HG03457 (cell line): ENCODE measurements around the gene TMEM203.

Source experiments
- ATAC-seq: cut with Tn5 transposase; IDR thresholded peaks from one replicate; pipeline ENCODE4 v1.9.1; 2021; ENCODE audit warnings: moderate number of reproducible peaks; ENCODE audit not compliant: unreplicated experiment

The TMEM203 gene

DNA sequence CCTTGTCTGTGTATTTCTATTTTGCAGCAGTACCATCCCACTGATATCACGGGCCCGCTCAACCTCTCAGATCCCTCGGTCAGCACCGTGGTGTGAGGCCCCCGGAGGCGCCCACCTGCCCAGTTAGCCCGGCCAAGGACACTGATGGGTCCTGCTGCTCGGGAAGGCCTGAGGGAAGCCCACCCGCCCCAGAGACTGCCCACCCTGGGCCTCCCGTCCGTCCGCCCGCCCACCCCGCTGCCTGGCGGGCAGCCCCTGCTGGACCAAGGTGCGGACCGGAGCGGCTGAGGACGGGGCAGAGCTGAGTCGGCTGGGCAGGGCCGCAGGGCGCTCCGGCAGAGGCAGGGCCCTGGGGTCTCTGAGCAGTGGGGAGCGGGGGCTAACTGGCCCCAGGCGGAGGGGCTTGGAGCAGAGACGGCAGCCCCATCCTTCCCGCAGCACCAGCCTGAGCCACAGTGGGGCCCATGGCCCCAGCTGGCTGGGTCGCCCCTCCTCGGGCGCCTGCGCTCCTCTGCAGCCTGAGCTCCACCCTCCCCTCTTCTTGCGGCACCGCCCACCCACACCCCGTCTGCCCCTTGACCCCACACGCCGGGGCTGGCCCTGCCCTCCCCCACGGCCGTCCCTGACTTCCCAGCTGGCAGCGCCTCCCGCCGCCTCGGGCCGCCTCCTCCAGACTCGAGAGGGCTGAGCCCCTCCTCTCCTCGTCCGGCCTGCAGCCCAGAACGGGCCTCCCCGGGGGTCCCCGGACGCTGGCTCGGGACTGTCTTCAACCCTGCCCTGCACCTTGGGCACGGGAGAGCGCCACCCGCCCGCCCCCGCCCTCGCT lies 37.5 kb downstream of the TMEM203 start:
- no peak for ATAC-seq

DNA sequence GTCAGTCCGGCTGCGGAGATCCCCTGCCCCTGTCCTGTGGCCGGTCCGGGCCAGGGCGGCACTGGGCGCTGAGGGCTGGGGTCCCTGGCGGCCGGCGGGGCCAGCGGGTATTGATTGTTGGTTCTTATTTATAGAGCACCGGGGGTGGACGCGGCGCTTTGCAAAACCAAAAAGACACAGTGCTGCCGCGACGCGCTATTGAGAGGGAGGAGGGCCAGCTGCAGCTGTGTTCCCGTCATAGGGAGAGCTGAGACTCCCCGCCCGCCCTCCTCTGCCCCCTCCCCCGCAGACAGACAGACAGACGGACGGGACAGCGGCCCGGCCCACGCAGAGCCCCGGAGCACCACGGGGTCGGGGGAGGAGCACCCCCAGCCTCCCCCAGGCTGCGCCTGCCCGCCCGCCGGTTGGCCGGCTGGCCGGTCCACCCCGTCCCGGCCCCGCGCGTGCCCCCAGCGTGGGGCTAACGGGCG lies 38.1 kb downstream of the TMEM203 start:
- no peak for ATAC-seq

GRCh38 chr9:137166380-137167229 lies 38.8 kb downstream of the TMEM203 start:
- no peak for ATAC-seq

DNA sequence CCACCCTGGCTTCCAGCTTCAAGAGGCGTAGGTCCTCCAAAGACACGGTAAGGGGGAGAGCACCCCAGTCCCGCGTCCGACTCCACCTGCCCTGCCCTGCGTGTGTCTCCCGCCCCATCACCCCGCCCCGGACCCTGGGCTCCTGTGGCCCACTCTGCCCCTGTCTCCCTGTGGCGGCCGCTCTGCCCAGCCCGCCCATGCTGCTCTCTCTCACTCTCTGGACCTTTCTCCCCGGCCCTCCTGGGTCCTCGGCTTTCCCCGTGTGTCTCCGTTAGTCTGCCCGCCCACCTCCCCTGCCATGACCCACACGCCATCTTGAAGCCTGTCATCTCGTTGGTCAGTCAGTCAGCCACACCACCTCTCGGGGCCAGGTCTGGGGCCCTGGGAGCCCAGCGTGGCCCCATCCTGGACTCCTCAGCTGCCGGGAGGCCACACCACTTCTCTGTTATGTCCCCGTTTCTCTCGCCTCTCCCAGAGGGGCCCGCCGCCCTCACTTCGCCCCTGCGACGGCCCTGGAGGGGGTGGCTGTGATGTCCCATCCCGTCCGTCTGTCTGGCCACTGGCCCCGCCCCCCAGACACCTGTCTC lies 40.1 kb downstream of the TMEM203 start:
- no peak for ATAC-seq

- ATAC-seq = no peak
Measured at GRCh38 chr9:137164370-137165249, 40.8 kb downstream of the TMEM203 start.

DNA sequence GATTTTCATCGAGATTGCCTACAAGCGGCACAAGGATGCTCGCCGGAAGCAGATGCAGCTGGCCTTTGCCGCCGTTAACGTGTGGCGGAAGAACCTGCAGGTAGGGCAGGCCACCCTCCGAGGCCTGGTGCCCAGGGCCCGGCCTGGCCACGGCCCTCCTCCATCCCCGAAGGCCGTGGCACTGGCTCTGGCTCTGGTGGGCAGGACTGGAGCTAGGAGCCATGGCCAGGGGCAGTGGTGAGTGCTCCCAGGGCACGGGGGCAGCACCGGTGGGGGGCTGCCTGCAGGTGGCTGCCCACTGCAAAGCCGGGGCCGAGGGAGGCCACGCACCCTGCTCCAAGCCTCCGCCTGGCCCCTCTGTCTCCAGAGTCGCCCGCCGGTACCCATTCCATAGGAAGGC lies 41.6 kb downstream of the TMEM203 start:
- no peak for ATAC-seq

DNA sequence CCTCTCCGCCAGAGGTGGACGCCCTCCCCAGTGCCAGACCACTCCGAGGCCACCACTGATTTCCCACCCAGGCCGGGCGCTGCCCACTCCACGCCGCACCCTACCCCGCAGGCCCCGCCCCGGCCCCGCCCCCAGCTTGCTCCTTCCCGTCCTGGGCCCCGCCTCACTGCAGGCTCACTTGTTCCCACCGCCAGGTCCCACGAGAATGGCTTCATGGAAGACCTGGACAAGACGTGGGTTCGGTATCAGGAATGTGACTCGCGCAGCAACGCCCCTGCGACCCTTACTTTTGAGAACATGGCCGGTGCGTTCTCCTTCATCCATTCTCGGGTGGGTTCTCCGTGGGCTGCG lies 42.1 kb downstream of the TMEM203 start:
- no peak for ATAC-seq

- no peak for ATAC-seq
Measured at GRCh38 chr9:137162505-137163364, 42.7 kb downstream of the TMEM203 start.

- ATAC-seq = no peak
Measured at GRCh38 chr9:137161558-137162486, 43.6 kb downstream of the TMEM203 start.

- no peak for ATAC-seq
Measured at GRCh38 chr9:137160716-137161557, 44.5 kb downstream of the TMEM203 start.

DNA sequence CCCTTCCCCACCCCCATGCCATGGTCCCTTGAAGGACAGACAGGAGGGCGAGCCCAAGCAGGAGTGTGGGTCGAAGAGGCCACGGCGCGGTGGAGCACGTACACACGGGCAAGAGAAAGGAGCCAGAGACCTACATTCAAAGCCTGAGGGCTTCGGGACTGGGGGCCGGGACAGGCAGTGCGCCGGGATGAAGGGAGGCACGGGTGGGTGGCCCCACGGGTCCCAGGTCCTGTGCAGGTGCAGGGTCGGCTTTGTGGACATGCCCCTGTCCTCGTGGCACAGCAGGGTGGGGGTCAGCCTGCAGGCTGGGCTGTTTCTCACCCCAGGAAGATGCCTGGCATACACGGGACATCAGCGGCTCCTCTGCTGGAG lies 45.4 kb downstream of the TMEM203 start:
- no peak for ATAC-seq

- ATAC-seq = no peak
Measured at GRCh38 chr9:137159105-137160053, 46.1 kb downstream of the TMEM203 start.

DNA sequence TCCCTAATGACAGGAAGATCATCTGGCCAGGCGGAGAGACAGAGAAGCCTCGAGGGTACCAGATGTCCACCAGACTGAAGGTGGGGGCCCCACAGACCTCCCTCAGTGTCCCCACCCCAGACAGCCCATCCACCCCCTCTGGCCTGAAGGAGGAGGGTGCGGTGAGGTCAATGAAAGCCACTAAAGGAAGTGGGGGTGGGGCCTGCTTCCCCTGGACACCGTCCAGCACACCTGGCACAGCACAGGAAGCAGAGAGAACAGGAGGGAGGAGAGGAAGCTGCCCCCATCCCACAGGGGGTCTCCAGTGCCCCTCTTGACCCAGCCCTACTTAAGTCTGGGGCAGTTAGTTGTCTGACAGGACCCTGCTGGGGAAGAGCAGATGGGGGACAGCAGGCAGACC lies 46.8 kb downstream of the TMEM203 start:
- no peak for ATAC-seq

DNA sequence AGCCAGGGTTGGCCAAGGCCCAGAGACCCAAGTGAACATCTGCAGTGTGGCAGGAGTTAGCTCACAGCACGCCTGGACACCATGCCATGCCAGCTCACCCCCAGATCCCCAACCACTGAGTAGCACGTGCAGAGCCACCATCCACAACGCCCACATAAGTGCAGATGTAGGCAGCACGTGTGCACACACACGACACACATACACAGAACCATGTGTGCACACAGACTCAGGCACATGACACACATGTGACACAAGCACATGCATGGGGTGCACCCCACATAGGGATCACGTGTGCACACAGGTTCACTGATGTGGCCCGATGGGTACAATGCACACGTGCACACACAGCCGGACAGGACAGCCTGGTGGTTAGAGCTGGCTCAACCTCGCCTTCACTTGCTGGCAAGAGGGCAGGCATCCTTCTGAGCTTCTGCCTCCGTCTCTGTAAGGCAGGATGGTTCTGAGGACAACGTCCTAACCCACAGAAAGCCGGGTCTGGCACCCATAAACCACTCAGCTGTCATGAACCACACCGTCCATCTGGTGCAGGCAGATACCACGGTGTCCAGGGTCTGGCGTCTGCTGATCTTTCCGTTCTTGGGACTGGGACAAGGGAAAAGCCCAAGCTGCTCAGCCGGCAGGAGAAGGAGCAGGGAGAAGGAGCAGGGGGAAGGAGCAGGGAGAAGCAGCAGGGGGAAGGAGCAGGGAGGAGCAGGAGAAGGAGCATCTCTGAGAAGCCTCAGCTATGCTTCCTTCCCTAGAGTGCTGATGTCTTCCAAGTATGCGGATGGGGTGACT lies 47.6 kb downstream of the TMEM203 start:
- no peak for ATAC-seq

GRCh38 chr9:137156567-137157375 lies 48.7 kb downstream of the TMEM203 start:
- ATAC-seq = no peak
